ENCODE results near the gene FMOD. TPM values are rescaled to one million over a fixed set of nuclear protein-coding genes. Genes with fewer than 3 reads are reported as not detected.

The FMOD gene
- total RNA-seq, 4 donors from 2014 or later, result 67.7 to 173 (median 111) TPM

DNA sequence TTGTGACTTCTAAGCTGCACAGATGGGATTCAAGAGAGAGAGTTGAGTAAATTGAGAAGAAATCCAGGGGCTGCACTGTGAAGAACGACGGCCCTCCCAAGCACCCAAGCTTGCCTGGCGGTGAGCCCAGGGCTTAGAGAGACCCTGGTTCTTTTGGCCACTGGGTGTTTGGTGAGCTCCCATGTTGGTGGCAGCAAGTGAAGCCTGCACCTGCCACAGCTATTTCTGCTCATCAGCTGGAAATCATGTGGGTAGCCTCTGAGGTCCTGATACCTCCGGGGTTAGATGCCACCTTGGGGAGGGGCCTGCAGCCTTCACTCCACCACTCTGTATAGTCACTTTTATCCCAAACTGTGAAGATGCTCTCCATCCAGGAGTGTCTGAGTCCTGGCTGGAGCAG lies 51.8 kb downstream of the FMOD start:
- intact Hi-C loops (cut with DNase I), result no loop called here
- no peak for DNase-seq
- H3K4me1 ChIP-seq, result no peaks in the 10 kb centered on the region
- no peaks in the 10 kb centered on the region for H3K36me3 ChIP-seq
- H3K4me3 ChIP-seq (replicated peaks in 1 of 3), result no peak overlapping the region
- TF ChIP-seq POLR2A (IDR thresholded peaks at IDR 0.05), result no peak
- TF ChIP-seq, protein P1, sequence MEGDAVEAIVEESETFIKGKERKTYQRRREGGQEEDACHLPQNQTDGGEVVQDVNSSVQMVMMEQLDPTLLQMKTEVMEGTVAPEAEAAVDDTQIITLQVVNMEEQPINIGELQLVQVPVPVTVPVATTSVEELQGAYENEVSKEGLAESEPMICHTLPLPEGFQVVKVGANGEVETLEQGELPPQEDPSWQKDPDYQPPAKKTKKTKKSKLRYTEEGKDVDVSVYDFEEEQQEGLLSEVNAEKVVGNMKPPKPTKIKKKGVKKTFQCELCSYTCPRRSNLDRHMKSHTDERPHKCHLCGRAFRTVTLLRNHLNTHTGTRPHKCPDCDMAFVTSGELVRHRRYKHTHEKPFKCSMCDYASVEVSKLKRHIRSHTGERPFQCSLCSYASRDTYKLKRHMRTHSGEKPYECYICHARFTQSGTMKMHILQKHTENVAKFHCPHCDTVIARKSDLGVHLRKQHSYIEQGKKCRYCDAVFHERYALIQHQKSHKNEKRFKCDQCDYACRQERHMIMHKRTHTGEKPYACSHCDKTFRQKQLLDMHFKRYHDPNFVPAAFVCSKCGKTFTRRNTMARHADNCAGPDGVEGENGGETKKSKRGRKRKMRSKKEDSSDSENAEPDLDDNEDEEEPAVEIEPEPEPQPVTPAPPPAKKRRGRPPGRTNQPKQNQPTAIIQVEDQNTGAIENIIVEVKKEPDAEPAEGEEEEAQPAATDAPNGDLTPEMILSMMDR (IDR thresholded peaks at IDR 0.05), result no peak
- H3K27me3 ChIP-seq, result no peaks in the 10 kb centered on the region
- no peak overlapping the region for H3K27ac ChIP-seq
- WGBS, 2 donors, result 79 to 85% methylated on average over 4 of the region's 4 CpGs
- H3K9me3 ChIP-seq, result no peaks in the 10 kb centered on the region

DNA sequence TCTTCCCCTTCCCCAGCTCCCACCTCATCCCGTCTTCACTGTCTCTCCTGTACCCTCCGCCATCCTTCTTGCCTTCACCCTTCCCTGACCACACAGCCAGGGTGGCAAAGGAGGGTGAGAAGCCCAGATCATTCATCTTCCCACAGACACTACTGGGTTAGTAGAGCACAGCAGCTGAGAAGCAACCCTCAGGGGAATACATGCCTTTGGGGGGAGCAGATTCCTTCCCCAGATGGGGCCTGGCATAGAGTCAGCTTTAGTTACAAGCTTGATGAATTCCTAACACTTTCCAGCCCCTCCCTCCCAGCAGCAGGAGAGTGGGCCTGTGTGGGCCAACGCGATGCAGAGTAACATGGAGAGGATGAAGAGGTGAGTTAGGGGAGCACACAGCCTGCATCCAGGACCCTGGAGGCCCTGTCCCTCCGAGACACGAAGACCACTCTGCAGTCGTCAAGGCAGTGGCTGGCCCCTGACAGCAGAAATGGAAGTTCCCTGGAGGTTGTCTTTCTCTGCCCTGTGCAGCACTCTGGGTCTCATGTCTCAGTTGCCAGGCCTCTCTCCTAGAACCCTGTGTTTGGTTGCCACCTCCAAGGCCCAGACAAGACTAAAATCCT lies 54.4 kb downstream of the FMOD start:
- Histone ChIP-seq H3K36me3 (no peaks in the 10 kb centered on the region), H3K27me3 (no peaks in the 10 kb centered on the region), H3K4me1 (peaks cover 0 to 1% of the 10 kb centered on the region in 2 donors), H3K4me3 (replicated peaks in 1 of 3) (no peak overlapping the region), H3K9me3 (no peaks in the 10 kb centered on the region), H3K27ac (no peak overlapping the region)
- 89 to 94% methylated on average over 7 of the region's 7 CpGs for WGBS, 2 donors
- TF ChIP-seq POLR2A (IDR thresholded peaks at IDR 0.05), result no peak
- TF ChIP-seq, protein P1 (IDR thresholded peaks at IDR 0.05), result no peak
- no peak for DNase-seq
- intact Hi-C loops (cut with DNase I), result no loop called here

DNA sequence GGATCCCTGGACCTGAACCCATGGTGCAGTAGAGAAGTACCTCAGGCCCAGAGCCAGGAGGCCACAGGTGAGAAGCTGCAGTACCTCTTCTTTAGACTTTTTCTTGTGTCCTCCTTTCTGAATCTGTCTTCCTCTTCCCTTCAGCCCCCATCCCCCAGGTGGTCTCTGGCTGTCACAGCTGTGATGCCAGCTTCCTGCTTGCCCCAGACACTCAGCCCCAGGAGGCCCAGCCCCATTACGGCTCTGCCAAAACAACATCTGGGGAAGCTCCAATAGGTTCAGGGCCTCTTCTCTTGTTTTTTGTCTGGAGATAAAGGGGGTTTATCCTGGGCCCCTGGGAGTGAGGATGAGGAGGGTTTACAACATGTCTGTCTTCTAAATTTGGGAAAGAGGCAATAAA lies 55.1 kb downstream of the FMOD start:
- no peaks in the 10 kb centered on the region for H3K27me3 ChIP-seq
- intact Hi-C loops (cut with DNase I), result no loop called here
- 95 to 100% methylated on average over 1 of the region's 1 CpG for WGBS, 2 donors
- H3K4me3 ChIP-seq (replicated peaks in 1 of 3), result no peak overlapping the region
- DNase-seq, result no peak
- H3K36me3 ChIP-seq, result no peaks in the 10 kb centered on the region
- no peaks in the 10 kb centered on the region for H3K9me3 ChIP-seq
- H3K4me1 ChIP-seq, result peaks cover 7 to 9% of the 10 kb centered on the region in 2 donors
- TF ChIP-seq, protein P1 (IDR thresholded peaks at IDR 0.05), result no peak
- TF ChIP-seq POLR2A (IDR thresholded peaks at IDR 0.05), result no peak
- no peak overlapping the region for H3K27ac ChIP-seq

DNA sequence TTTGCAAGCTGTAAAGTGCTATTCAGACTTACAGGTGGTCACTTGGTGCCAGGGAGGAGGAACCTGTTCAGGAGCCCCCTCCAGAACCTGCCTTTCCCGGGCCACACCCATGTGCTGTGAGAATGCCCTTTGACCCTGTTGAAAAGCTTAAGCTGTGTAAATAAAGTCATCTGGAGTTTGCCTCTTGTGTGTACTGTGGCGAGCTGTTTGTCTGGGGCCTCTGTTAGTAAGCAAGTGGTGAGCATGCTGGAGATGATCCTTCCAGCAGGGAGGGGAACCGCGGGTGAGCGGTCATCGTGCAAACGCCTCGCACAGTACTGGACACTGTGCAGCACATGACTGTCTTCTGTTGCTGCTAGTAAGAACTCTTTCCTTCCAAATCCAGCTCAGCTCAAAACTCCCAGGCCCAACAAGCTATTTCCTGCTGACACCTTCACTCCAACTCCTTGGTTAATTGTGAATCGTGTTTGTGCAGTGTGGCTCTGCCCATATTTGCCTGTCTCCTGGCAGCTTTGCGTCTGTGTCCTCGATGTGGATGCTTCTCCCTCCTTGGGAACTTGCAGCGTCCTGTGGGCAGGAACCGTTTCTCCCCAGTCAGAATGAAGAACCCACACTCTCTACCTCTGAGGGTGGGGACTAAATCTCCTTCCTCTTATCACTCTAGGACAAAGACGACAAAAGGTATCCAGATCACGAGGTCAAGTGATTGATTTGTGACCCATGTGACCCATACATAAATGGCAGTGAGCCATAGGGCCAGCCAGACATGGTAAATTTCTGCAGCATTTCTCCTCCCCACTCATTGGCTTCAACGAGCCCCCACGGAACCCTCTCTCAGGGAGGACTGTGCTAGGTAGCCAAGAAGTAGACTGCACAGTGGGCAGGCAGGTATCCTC lies 59.5 kb downstream of the FMOD start:
- peak in 1 of 2 donors; percentile 17 for TF ChIP-seq POLR2A (IDR thresholded peaks at IDR 0.05)
- TF ChIP-seq, protein P1 (IDR thresholded peaks at IDR 0.05), result no peak
- Histone ChIP-seq H3K4me3 (replicated peaks in 1 of 3) (no peak overlapping the region), H3K4me1 (peaks cover 29 to 53% of the 10 kb centered on the region in 2 donors), H3K36me3 (no peaks in the 10 kb centered on the region), H3K27me3 (no peaks in the 10 kb centered on the region), H3K9me3 (no peaks in the 10 kb centered on the region), H3K27ac (peak overlapping the region; percentile 94 to 99 (median 98))
- peak; percentile 75 to 79 for DNase-seq
- 74 to 82% methylated on average over 14 to 17 of the region's 17 CpGs for WGBS, 2 donors
- intact Hi-C loops (cut with DNase I), result no loop called here

Small RNAs within 50 kb of the gene (small RNA-seq; reads per million reads assigned to genes)
- gene AL359837.1 (not detected), gene RNU6-487P (not detected)

Other genes starting within 250 kb of the FMOD start
- 10 to 100 TPM in 2 of 4 donors, 1 to 10 TPM in 1, under 1 TPM in 1; 0.94 to 25.6 (median 6.8) TPM for gene ADORA1, start 223.4 kb downstream of the FMOD start, total RNA-seq
- under 1 TPM in 2 of 4 donors, not detected in 2; 0.11 to 0.75 TPM for gene MYBPH, start 175.3 kb downstream of the FMOD start, total RNA-seq
- gene CHI3L1, start 164.4 kb downstream of the FMOD start, total RNA-seq, result 10 to 100 TPM in 1 of 4 donors, 1 to 10 TPM in 3; 1.2 to 42.9 (median 4.4) TPM
- gene CHIT1, start 121.4 kb downstream of the FMOD start, total RNA-seq, result 1 to 10 TPM in 2 of 4 donors, under 1 TPM in 1, not detected in 1; 0.45 to 9.0 (median 1.2) TPM
- 10 to 100 TPM; 41.9 to 82.1 (median 51.9) TPM for gene BTG2, start 45.6 kb downstream of the FMOD start, total RNA-seq
- gene PRELP, start 124.7 kb upstream of the FMOD start, total RNA-seq, result 10 to 100 TPM; 17.5 to 86.1 (median 35.4) TPM
- not detected for gene OPTC, start 143.0 kb upstream of the FMOD start, total RNA-seq

Measured in thyroid gland (tissue), 4 donors.